SKM-1 treated with dmso at 0.1 percent for 144 hours (cell line): ENCODE results near the gene CABLES2.

Source experiments
- DNase-seq: peaks from one replicate; lab custom pipeline; 2025; ENCODE audit not compliant: unreplicated experiment; lab: John Stamatoyannopoulos, UW

Gene CABLES2

DNA sequence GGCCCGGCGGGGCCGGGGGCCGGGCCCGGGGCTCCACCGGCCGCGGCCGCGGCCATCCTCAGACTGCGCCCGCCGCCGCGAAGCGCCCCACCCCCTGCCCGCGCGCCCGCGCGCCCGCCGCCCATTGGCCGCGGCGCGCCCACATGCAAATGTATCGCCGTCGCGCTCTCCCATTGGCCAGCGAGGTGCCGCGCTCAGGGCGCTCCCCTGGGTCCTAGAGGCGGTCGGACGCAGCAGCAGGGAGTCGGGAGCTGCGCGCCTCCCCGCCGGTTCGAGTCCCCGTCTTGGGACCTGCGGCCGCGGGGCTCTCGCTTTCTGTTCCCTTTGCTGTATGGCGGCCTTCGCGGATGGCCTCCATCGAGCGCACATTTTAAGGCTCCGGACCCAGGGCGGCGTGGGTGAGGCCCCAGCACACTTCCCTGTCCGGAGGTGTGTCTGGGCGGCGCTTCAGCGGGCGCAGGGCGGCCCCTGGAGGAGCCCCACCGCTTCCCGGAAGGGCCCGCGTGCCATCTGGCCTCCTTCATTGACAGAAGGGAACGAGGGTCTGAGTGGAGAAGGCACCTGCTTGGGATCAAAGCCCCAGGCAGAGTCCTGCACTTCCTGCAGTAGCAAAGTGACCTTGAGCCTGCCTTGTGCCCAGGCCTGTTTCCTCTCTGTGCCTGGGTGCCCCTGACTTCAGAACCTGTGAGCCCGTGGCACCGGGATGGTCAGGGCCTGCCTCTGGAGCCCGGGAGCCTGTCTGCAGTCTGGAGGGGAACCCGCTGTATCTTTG, at the start of gene CABLES2:
TSS of gene CABLES2 (minus strand) at position 65 of the 772 bp plus-strand sequence. CDS start at position 56, 9 bp downstream.
- DNase-seq, result peak; percentile 89

DNA sequence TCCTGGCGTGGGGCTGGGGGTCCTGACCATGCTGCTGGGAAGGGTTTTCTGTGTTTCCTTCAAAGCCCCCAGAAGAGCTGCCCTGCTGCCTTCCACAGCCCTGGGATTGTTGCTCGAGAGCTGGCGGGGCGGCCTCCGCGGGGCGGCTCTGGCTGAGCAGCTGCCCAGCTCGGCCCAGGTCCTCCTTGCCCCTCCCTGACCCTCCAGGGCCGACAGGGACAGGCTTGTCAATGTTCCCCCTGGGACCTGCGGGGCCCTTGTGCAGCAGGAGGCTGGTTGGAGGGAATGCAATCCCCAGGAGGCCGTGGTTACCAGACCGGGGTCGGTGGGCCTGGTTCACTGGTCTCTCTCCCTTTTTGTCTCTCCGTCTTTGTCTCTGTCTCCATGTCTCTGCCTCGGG, 48.8 kb upstream of the CABLES2 start:
- no peak for DNase-seq

- DNase-seq, result no peak
These were observed 48.0 kb upstream of the CABLES2 start for GRCh38 chr20:62454904-62455636.

- no peak for DNase-seq
These were observed 46.2 kb upstream of the CABLES2 start for GRCh38 chr20:62453186-62453808.

GRCh38 chr20:62452475-62453095, 45.5 kb upstream of the CABLES2 start:
- DNase-seq, result no peak

GRCh38 chr20:62451970-62452369, 44.9 kb upstream of the CABLES2 start:
- DNase-seq, result no peak

GRCh38 chr20:62451156-62451767, 44.2 kb upstream of the CABLES2 start:
- DNase-seq, result no peak

GRCh38 chr20:62449951-62450691, 43.0 kb upstream of the CABLES2 start:
- DNase-seq, result no peak

GRCh38 chr20:62448788-62449187, 41.7 kb upstream of the CABLES2 start:
- DNase-seq, result no peak

DNA sequence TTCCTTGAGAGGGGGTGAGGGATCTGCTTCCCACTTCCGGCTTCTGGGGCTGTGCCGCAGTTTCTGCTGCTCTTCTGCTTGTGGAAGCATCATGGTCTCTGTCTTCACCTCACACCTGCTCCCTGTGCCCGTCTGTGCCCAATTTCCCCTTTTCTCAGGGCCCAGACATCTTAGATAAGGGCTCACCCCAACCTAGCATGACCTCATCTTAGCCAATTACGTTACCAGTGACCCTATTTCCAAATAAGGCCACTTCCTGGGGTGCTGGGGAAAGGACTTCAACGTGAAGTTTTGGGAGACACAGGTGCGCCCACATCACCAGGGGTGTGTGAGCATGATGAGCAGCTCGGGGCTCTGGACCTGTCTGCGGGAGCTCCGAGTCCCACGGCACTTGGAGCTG, 41.0 kb upstream of the CABLES2 start:
- DNase-seq, result peak; percentile 8

GRCh38 chr20:62446888-62447869, 40.1 kb upstream of the CABLES2 start:
- DNase-seq, result no peak

- no peak for DNase-seq
These were observed 39.4 kb upstream of the CABLES2 start for GRCh38 chr20:62446481-62446880.

- DNase-seq, result no peak
These were observed 38.7 kb upstream of the CABLES2 start for GRCh38 chr20:62445553-62446340.

DNA sequence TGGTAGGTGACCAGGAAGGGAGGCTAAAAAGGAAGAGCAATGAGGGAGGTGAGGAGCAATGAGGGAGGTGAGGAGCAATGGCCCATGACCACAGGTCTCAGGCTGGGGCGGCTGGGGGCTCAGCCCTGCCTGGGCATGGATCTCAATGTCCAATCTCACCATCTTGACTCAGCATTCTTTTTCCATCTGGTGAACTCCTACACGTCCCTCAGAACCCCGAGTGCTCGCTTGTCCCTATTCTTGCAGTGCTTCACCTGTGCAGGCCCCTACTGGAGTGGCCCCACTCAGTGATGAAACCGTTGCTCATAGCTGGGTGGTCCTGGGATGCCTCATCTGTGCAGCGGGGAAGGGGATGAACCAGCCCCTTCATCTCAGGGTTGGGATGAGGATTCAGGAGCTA, 37.2 kb upstream of the CABLES2 start:
- no peak for DNase-seq

- no peak for DNase-seq
These were observed 35.0 kb upstream of the CABLES2 start for GRCh38 chr20:62441987-62442539.

DNA sequence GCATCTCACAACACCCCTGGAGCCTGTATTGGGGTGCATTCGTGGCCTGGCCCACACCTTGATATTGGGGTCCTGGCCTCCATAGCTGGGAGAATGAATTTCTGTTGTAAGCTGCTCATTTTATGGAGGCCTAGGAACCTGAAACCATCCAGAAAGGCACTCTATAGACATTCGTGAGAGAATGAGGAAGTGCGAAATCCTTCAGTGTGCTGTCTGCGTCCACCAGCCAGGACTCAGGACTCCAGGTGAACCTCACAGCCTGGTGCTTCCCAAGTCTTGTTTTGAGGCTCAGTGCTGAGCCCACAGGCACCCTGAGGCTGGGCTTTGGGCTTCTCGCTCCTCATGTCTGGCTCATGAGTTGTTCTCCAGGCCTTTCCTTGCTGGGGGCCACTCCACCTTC, 32.1 kb upstream of the CABLES2 start:
- DNase-seq, result peak; percentile 52

GRCh38 chr20:62437927-62438326, 30.8 kb upstream of the CABLES2 start:
- no peak for DNase-seq

DNA sequence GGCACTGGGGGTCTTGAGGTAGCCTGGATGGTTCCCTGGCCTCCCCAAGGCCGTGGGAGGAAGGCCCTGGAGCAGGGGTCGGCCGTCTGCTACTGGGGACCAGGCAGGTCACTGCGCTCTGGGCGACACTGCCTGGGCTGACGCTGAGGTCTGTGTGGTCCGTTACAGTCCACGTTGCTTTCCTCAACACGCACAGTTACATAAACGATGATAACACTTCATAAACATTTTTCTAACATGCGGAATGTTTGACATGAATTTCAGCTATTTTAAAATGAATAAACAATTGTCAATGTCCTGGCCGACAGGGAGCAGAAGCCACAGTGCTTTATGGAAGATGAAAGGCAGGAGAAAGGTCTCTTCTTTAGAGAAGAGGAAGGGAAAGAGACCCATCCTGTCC, 30.4 kb upstream of the CABLES2 start:
- no peak for DNase-seq
